ENCODE measurements around the gene ZNF518B. TPM values are rescaled to one million over a fixed set of nuclear protein-coding genes. Genes with fewer than 3 reads are reported as not detected.
"Not testable (repeated sequence)": the region's sequence is repeated elsewhere in the genome, so short reads cannot be mapped to it uniquely, and the experiment has no call there.

ZNF518B gene
- total and polyA plus RNA-seq, 5 donors = 7.5 to 35.9 (median 26.2) TPM

- intact Hi-C loops (cut with DNase I) = no loop called here
- DNase-seq (peak; percentile 70 to 87 (median 81)), ATAC-seq (peak; percentile 55 to 58)
- 3% methylated on average over 96 of the region's 96 CpGs for WGBS
- H3K4me3 ChIP-seq (ENCODE audit: low read length) = peak overlapping the region; percentile 91
- H3K4me1 ChIP-seq (ENCODE audit: control insufficient read depth, insufficient read depth, low read length) = peaks cover 3% of the 10 kb centered on the region
- H3K9me3 ChIP-seq (ENCODE audit: control insufficient read depth, low read length) = no peaks in the 10 kb centered on the region
- no peaks in the 10 kb centered on the region for H3K27me3 ChIP-seq (ENCODE audit: control insufficient read depth, insufficient read depth)
- peak overlapping the region; percentile 51 for H3K27ac ChIP-seq (ENCODE audit: low read length)
These were observed 501 bp downstream of the ZNF518B start for GRCh38 chr4:10456595-10457254.

DNA sequence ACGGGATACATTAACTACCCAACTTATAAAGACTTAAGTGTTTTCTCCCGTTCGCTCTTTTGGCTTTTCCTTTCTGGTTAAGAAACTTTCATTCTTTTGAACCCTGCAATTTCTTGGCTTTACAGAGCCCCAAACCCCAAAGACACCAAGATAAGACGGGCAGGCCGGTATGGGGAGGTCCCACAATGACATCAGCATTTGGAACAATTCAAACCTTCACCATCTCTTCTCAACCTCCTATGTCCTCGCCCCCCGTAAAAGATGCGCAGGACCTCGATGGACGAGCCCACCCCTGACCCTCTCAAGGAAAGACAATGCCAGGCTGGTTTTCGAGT, 999 bp downstream of the ZNF518B start:
- Histone ChIP-seq H3K27me3 (ENCODE audit: control insufficient read depth, insufficient read depth) (no peaks in the 10 kb centered on the region), H3K4me1 (ENCODE audit: control insufficient read depth, insufficient read depth, low read length) (peaks cover 3% of the 10 kb centered on the region), H3K4me3 (ENCODE audit: low read length) (peak overlapping the region; percentile 91), H3K27ac (ENCODE audit: low read length) (no peak overlapping the region), H3K9me3 (ENCODE audit: control insufficient read depth, low read length) (no peaks in the 10 kb centered on the region)
- intact Hi-C loops (cut with DNase I) = no loop called here
- 43% methylated on average over 11 of the region's 11 CpGs for WGBS
- no peak for DNase-seq
- no peak for ATAC-seq

DNA sequence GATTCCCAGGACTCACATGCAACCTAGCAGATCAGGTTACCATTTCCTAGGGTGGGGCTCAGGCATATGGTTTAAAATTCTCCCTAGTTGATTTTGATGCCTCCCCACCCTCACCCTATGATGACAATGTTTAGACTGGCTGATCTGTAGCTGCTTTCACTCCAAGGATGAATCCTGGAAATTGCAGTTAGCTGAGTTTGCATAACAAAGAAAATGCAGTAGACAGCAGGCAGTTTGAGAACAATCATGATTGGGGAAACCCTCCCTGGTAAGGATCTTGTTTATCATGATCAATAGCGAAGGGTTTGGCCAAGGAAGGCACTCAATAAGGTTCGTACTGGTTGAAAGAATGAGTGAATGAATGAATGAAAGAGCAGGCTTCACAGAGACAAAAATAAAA, 2.1 kb downstream of the ZNF518B start:
- Histone ChIP-seq H3K4me1 (ENCODE audit: control insufficient read depth, insufficient read depth, low read length) (peaks cover 3% of the 10 kb centered on the region), H3K4me3 (ENCODE audit: low read length) (no peak overlapping the region), H3K27me3 (ENCODE audit: control insufficient read depth, insufficient read depth) (no peaks in the 10 kb centered on the region), H3K27ac (ENCODE audit: low read length) (no peak overlapping the region), H3K9me3 (ENCODE audit: control insufficient read depth, low read length) (no peaks in the 10 kb centered on the region)
- WGBS = 94% methylated on average over 2 of the region's 2 CpGs
- DNase-seq (no peak), ATAC-seq (no peak)
- intact Hi-C loops (cut with DNase I) = no loop called here

DNA sequence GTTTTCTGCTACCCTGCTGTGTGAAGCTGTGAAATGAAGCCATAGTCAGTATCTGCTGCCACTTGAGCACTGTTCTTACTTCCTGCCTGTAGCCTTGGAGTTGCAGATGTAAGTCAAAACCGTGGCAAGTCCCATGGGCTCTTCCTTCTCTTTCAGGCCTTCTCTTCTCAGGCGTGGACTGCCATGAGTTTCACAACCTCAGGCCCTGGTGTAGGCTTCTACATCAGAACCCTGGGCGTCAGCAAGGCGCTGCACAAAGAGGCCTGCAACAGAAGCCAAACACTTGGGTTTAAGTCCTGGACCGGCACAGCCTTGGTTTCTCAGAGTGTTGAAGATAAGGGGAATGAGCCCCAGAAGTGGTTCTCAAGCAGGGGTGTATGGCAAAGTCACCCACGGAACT, 2.5 kb downstream of the ZNF518B start:
- Histone ChIP-seq H3K27me3 (ENCODE audit: control insufficient read depth, insufficient read depth) (no peaks in the 10 kb centered on the region), H3K27ac (ENCODE audit: low read length) (no peak overlapping the region), H3K4me3 (ENCODE audit: low read length) (no peak overlapping the region), H3K9me3 (ENCODE audit: control insufficient read depth, low read length) (no peaks in the 10 kb centered on the region), H3K4me1 (ENCODE audit: control insufficient read depth, insufficient read depth, low read length) (peaks cover 3% of the 10 kb centered on the region)
- ATAC-seq = no peak
- WGBS = 85% methylated on average over 6 of the region's 6 CpGs
- no peak for DNase-seq
- intact Hi-C loops (cut with DNase I) = no loop called here

DNA sequence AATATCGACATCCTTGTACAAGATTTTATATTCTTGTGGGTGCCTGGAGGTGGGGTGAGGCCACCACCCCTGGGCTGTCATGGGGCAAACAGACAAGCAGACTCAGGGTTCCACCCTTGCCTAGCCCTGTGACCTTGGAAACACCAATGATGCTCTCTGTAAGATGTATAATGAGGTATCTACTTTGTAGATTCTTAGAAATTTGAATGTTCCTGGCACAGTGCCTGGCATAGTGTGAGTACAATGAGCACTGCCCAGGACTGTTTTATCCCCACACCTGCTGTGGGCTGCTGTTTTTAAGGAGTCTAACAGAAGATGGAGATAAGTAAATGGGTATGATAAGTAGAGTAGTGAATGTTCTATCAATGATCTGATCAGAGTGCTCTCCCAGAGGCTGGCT, 3.1 kb downstream of the ZNF518B start:
- Histone ChIP-seq H3K27me3 (ENCODE audit: control insufficient read depth, insufficient read depth) (no peaks in the 10 kb centered on the region), H3K9me3 (ENCODE audit: control insufficient read depth, low read length) (no peaks in the 10 kb centered on the region), H3K27ac (ENCODE audit: low read length) (no peak overlapping the region), H3K4me3 (ENCODE audit: low read length) (no peak overlapping the region), H3K4me1 (ENCODE audit: control insufficient read depth, insufficient read depth, low read length) (peaks cover 3% of the 10 kb centered on the region)
- intact Hi-C loops (cut with DNase I) = no loop called here
- DNase-seq (no peak), ATAC-seq (no peak)
- 95% methylated on average over 1 of the region's 1 CpG for WGBS

GRCh38 chr4:10448991-10449390, 8.2 kb downstream of the ZNF518B start:
- intact Hi-C loops (cut with DNase I) = no loop called here
- Histone ChIP-seq H3K4me3 (ENCODE audit: low read length) (no peak overlapping the region), H3K27ac (ENCODE audit: low read length) (no peak overlapping the region), H3K9me3 (ENCODE audit: control insufficient read depth, low read length) (no peaks in the 10 kb centered on the region), H3K27me3 (ENCODE audit: control insufficient read depth, insufficient read depth) (no peaks in the 10 kb centered on the region), H3K4me1 (ENCODE audit: control insufficient read depth, insufficient read depth, low read length) (no peaks in the 10 kb centered on the region)
- DNase-seq (no peak), ATAC-seq (no peak)
- WGBS = 70% methylated on average over 5 of the region's 5 CpGs

- 95% methylated on average over 5 of the region's 5 CpGs for WGBS
- Histone ChIP-seq H3K9me3 (ENCODE audit: control insufficient read depth, low read length) (no peaks in the 10 kb centered on the region), H3K27me3 (ENCODE audit: control insufficient read depth, insufficient read depth) (no peaks in the 10 kb centered on the region), H3K27ac (ENCODE audit: low read length) (no peak overlapping the region), H3K4me3 (ENCODE audit: low read length) (no peak overlapping the region), H3K4me1 (ENCODE audit: control insufficient read depth, insufficient read depth, low read length) (no peaks in the 10 kb centered on the region)
- intact Hi-C loops (cut with DNase I) = no loop called here
- ATAC-seq = no peak
- no peak for DNase-seq
These were observed 14.2 kb downstream of the ZNF518B start for GRCh38 chr4:10442976-10443375.

GRCh38 chr4:10441512-10441911, 15.7 kb downstream of the ZNF518B start:
- intact Hi-C loops (cut with DNase I) = no loop called here
- H3K4me1 ChIP-seq (ENCODE audit: control insufficient read depth, insufficient read depth, low read length) = peaks cover 2% of the 10 kb centered on the region
- no peaks in the 10 kb centered on the region for H3K27me3 ChIP-seq (ENCODE audit: control insufficient read depth, insufficient read depth)
- no peaks in the 10 kb centered on the region for H3K9me3 ChIP-seq (ENCODE audit: control insufficient read depth, low read length)
- WGBS = 87% methylated on average over 4 of the region's 4 CpGs
- ATAC-seq (no peak), DNase-seq (no peak)
- H3K4me3 ChIP-seq (ENCODE audit: low read length) = no peak overlapping the region
- no peak overlapping the region for H3K27ac ChIP-seq (ENCODE audit: low read length)

DNA sequence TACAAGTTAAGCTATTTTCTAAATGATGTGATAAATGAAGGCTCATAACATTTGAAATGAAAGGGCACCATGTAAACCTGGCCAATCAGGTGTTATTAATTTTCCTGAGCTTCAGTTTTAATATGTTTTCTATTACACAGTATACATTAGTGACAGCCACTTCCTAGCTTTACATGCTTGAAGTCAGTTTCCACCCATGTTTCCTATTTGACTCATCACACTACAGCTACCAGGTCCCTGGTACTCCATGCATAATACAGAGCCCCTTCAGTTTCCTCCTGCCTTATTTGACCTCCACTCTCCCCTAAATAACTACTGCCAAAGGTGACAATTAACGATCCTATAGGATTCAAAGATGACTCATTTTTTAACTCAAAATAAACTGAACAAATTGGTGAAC, 18.3 kb downstream of the ZNF518B start:
- intact Hi-C loops (cut with DNase I) = no loop called here
- DNase-seq = no peak
- Histone ChIP-seq H3K27ac (ENCODE audit: low read length) (no peak overlapping the region), H3K4me1 (ENCODE audit: control insufficient read depth, insufficient read depth, low read length) (peaks cover 2% of the 10 kb centered on the region), H3K9me3 (ENCODE audit: control insufficient read depth, low read length) (no peaks in the 10 kb centered on the region), H3K27me3 (ENCODE audit: control insufficient read depth, insufficient read depth) (no peaks in the 10 kb centered on the region), H3K4me3 (ENCODE audit: low read length) (no peak overlapping the region)
- WGBS = 64% methylated on average over 1 of the region's 1 CpG
- no peak for ATAC-seq

DNA sequence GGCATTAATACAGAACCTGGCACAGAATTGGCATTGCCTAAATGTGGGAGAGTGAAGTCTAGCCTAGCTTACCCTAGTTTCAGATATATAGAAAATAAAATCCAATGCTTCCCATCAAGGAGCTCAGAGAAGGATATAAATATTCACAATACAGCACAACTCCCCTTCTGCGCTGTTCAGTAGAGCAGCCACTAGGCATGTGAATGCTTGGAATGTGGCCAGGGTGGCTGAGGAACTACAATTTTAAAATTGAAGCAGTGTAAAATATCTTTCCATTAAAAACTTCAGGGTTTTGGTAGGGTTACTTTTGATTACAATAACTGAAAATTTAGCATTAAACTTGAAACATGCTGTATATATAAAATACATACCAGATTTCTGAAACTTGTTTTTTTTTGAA, 19.5 kb downstream of the ZNF518B start:
- intact Hi-C loops (cut with DNase I) = no loop called here
- no peaks in the 10 kb centered on the region for H3K27me3 ChIP-seq (ENCODE audit: control insufficient read depth, insufficient read depth)
- no peak for DNase-seq
- no peak for ATAC-seq
- 66% methylated on average over 1 of the region's 1 CpG for WGBS
- no peak overlapping the region for H3K27ac ChIP-seq (ENCODE audit: low read length)
- H3K4me3 ChIP-seq (ENCODE audit: low read length) = no peak overlapping the region
- H3K9me3 ChIP-seq (ENCODE audit: control insufficient read depth, low read length) = no peaks in the 10 kb centered on the region
- H3K4me1 ChIP-seq (ENCODE audit: control insufficient read depth, insufficient read depth, low read length) = peaks cover 2% of the 10 kb centered on the region

DNA sequence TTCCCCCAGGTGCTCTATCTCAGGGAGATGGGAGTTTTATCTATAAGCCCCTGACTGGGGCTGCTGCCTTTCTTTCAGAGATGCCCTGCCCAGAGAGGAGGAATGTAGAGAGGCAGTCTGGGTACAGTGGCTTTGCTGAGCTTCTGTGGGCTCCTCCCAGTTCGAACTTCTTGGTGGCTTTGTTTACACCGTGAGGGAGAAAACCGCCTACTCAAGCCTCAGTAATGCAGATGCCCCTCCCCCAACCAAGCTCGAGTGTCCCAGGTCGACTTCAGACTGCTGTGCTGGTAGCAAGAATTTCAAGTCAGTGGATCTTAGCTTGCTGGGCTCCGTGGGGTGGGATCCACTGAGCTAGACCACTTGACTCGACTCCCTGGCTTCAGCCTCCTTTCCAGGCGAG, 29.5 kb downstream of the ZNF518B start:
- H3K27ac ChIP-seq (ENCODE audit: low read length); DNase-seq; H3K9me3 ChIP-seq (ENCODE audit: control insufficient read depth, low read length); ATAC-seq; H3K4me1 ChIP-seq (ENCODE audit: control insufficient read depth, insufficient read depth, low read length); H3K27me3 ChIP-seq (ENCODE audit: control insufficient read depth, insufficient read depth); intact Hi-C loops (cut with DNase I); H3K4me3 ChIP-seq (ENCODE audit: low read length): not testable (repeated sequence)
- WGBS = 79% methylated on average over 8 of the region's 8 CpGs

Data from right cardiac atrium (tissue), 5 donors.